ENCODE measurements around the gene GSTM1. TPM values are rescaled to one million over a fixed set of nuclear protein-coding genes. Genes with fewer than 3 reads are reported as not detected.

The GSTM1 gene
- total RNA-seq, 4 donors from 2014 or later = 23.1 TPM; not detected in 3

GRCh38 chr1:109653306-109653705 lies 34.3 kb upstream of the GSTM1 start:
- no peak overlapping the region for H3K27ac ChIP-seq (replicated peaks in 1 of 4)
- peaks cover 17 to 28% (median 23%) of the 10 kb centered on the region in 4 donors for H3K4me1 ChIP-seq
- H3K4me3 ChIP-seq = no peak overlapping the region
- no peaks in the 10 kb centered on the region for H3K9me3 ChIP-seq
- peaks cover 0 to 10% (median 4%) of the 10 kb centered on the region in 4 donors for H3K36me3 ChIP-seq
- no peaks in the 10 kb centered on the region for H3K27me3 ChIP-seq
- DNase-seq (ENCODE audit: extremely low spot score) = peak; percentile 10
- intact Hi-C loops (cut with DNase I) = loop anchor here (10.0 kb wide), 1 partner anchor 261 kb away; the partner anchor contains the start of gene CSF1
- TF ChIP-seq POLR2AphosphoS5 (IDR thresholded peaks at IDR 0.05) (no peak), POLR2A (IDR thresholded peaks at IDR 0.05; ENCODE audit: low read depth) (no peak), EP300 (IDR thresholded peaks at IDR 0.05) (no peak)
- TF ChIP-seq, protein P1, sequence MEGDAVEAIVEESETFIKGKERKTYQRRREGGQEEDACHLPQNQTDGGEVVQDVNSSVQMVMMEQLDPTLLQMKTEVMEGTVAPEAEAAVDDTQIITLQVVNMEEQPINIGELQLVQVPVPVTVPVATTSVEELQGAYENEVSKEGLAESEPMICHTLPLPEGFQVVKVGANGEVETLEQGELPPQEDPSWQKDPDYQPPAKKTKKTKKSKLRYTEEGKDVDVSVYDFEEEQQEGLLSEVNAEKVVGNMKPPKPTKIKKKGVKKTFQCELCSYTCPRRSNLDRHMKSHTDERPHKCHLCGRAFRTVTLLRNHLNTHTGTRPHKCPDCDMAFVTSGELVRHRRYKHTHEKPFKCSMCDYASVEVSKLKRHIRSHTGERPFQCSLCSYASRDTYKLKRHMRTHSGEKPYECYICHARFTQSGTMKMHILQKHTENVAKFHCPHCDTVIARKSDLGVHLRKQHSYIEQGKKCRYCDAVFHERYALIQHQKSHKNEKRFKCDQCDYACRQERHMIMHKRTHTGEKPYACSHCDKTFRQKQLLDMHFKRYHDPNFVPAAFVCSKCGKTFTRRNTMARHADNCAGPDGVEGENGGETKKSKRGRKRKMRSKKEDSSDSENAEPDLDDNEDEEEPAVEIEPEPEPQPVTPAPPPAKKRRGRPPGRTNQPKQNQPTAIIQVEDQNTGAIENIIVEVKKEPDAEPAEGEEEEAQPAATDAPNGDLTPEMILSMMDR (IDR thresholded peaks at IDR 0.05) = no peak
- 76% methylated on average over 2 of the region's 2 CpGs for WGBS

- intact Hi-C loops (cut with DNase I) = loop anchor here (10.0 kb wide), 1 partner anchor 260 kb away; the partner anchor contains the start of gene CSF1
- DNase-seq (ENCODE audit: extremely low spot score) = peak; percentile 24
- no peak overlapping the region for H3K4me3 ChIP-seq
- 92% methylated on average over 12 of the region's 12 CpGs for WGBS
- TF ChIP-seq, protein P1 (IDR thresholded peaks at IDR 0.05) = no peak
- no peak for TF ChIP-seq POLR2AphosphoS5 (IDR thresholded peaks at IDR 0.05)
- no peak for TF ChIP-seq POLR2A (IDR thresholded peaks at IDR 0.05; ENCODE audit: low read depth)
- TF ChIP-seq EP300 (IDR thresholded peaks at IDR 0.05) = no peak
- peaks cover 17 to 28% (median 23%) of the 10 kb centered on the region in 4 donors for H3K4me1 ChIP-seq
- no peaks in the 10 kb centered on the region for H3K9me3 ChIP-seq
- no peaks in the 10 kb centered on the region for H3K27me3 ChIP-seq
- peak overlapping the region; percentile 84 to 93 (median 88) for H3K27ac ChIP-seq (replicated peaks in 1 of 4)
- H3K36me3 ChIP-seq = peaks cover 0 to 22% (median 10%) of the 10 kb centered on the region in 4 donors
Measured at GRCh38 chr1:109654519-109654918, 33.1 kb upstream of the GSTM1 start.

- peak; percentile 97 for DNase-seq (ENCODE audit: extremely low spot score)
- H3K4me3 ChIP-seq = peak within 1 kb of the TSS; percentile 52 to 78 (median 66)
- H3K4me1 ChIP-seq = peaks cover 17 to 28% (median 23%) of the 10 kb centered on the region in 4 donors
- TF ChIP-seq POLR2AphosphoS5 (IDR thresholded peaks at IDR 0.05) (peak in 1 of 2 donors; percentile 80), EP300 (IDR thresholded peaks at IDR 0.05) (no peak)
- H3K27me3 ChIP-seq = no peaks in the 10 kb centered on the region
- H3K9me3 ChIP-seq = no peaks in the 10 kb centered on the region
- intact Hi-C loops (cut with DNase I) = loop anchor here (10.0 kb wide), 1 partner anchor 259 kb away; the partner anchor contains the start of gene CSF1
- H3K36me3 ChIP-seq = peaks cover 0 to 34% (median 21%) of the 10 kb centered on the region in 4 donors
- peak within 1 kb of the TSS; percentile 84 to 93 (median 88) for H3K27ac ChIP-seq (replicated peaks in 1 of 4)
- WGBS = 1% methylated on average over 6 of the region's 54 CpGs
Measured at GRCh38 chr1:109655615-109656519, 31.8 kb upstream of the GSTM1 start, which contains the start of gene GSTM4. GSTM4 (plus strand) TSS chr1:109656099; CDS start chr1:109656390, 291 bp downstream.

- Histone ChIP-seq H3K4me1 (peaks cover 17 to 28% (median 23%) of the 10 kb centered on the region in 4 donors), H3K4me3 (no peak overlapping the region), H3K9me3 (no peaks in the 10 kb centered on the region), H3K27ac (replicated peaks in 1 of 4) (peak overlapping the region in 2 of 4 donors; percentile 84 to 87), H3K36me3 (peaks cover 0 to 49% (median 30%) of the 10 kb centered on the region in 4 donors), H3K27me3 (no peaks in the 10 kb centered on the region)
- no peak for TF ChIP-seq POLR2AphosphoS5 (IDR thresholded peaks at IDR 0.05)
- TF ChIP-seq, protein P1 (IDR thresholded peaks at IDR 0.05) = no peak
- TF ChIP-seq EP300 (IDR thresholded peaks at IDR 0.05) = no peak
- no peak for TF ChIP-seq POLR2A (IDR thresholded peaks at IDR 0.05; ENCODE audit: low read depth)
- 90% methylated on average over 4 of the region's 4 CpGs for WGBS
- intact Hi-C loops (cut with DNase I) = loop anchor here (10.0 kb wide), 1 partner anchor 257 kb away; the partner anchor contains the start of gene CSF1
- DNase-seq (ENCODE audit: extremely low spot score) = peak; percentile 84
Measured at GRCh38 chr1:109657395-109657794, 30.2 kb upstream of the GSTM1 start.

DNA sequence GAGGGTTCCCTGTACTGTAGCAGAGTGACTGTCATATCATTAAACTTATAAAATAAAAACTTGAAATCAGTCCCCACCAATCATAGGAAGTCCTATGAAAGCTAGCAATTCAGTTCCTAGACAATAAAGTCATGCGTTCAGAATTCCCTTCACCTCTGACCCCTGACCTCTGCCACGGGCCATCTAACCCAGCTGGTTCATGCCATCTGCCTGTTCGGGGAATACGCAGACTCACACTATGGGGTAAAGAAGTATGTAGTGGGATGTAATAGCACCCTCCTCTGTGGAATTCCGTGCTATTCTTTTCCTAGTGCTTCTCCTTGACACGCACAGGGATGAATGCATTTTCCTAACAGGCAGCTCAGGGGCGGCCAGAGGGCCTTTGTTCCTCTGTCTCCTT lies 29.6 kb upstream of the GSTM1 start:
- Histone ChIP-seq H3K4me3 (no peak overlapping the region), H3K9me3 (no peaks in the 10 kb centered on the region), H3K36me3 (peaks cover 0 to 55% (median 30%) of the 10 kb centered on the region in 4 donors), H3K27ac (replicated peaks in 1 of 4) (peak overlapping the region in 1 of 4 donors; percentile 84), H3K4me1 (peaks cover 17 to 28% (median 23%) of the 10 kb centered on the region in 4 donors), H3K27me3 (no peaks in the 10 kb centered on the region)
- WGBS = 80% methylated on average over 7 of the region's 7 CpGs
- DNase-seq (ENCODE audit: extremely low spot score) = peak; percentile 60
- intact Hi-C loops (cut with DNase I) = loop anchor here (10.0 kb wide), 1 partner anchor 257 kb away; the partner anchor contains the start of gene CSF1
- no peak for TF ChIP-seq POLR2AphosphoS5 (IDR thresholded peaks at IDR 0.05)
- TF ChIP-seq EP300 (IDR thresholded peaks at IDR 0.05) = no peak
- TF ChIP-seq, protein P1 (IDR thresholded peaks at IDR 0.05) = no peak
- no peak for TF ChIP-seq POLR2A (IDR thresholded peaks at IDR 0.05; ENCODE audit: low read depth)
